CD4-positive, alpha-beta T cell treated with Interferon alpha-2 for 1 hour (primary cell): ENCODE data around the gene HEYL.

Source experiments
- DNase-seq, 2 donors: peaks; one replicate each; pipeline ENCODE4 v3.0.0-alpha.2; 2020 to 2022

The HEYL gene

GRCh38 chr1:39639305-39640130 lies at the start of gene HEYL:
HEYL (minus strand) TSS chr1:39639643; CDS start chr1:39639625, 18 bp downstream.
- DNase-seq, result peak; percentile 38 to 66

- DNase-seq, result no peak
Observed at GRCh38 chr1:39689214-39689613, 49.8 kb upstream of the HEYL start.

GRCh38 chr1:39688706-39689105 lies 49.3 kb upstream of the HEYL start:
- DNase-seq, result no peak

- no peak for DNase-seq
Observed at GRCh38 chr1:39687243-39687642, 47.8 kb upstream of the HEYL start.

GRCh38 chr1:39685071-39685470 lies 45.6 kb upstream of the HEYL start:
- DNase-seq, result no peak

GRCh38 chr1:39684313-39684664 lies 44.8 kb upstream of the HEYL start:
- DNase-seq, result no peak

- peak; percentile 50 to 80 for DNase-seq
Observed at GRCh38 chr1:39683591-39684312, 44.3 kb upstream of the HEYL start.

GRCh38 chr1:39681999-39682398 lies 42.6 kb upstream of the HEYL start:
- DNase-seq, result no peak

- DNase-seq, result no peak
Observed at GRCh38 chr1:39681294-39681693, 41.9 kb upstream of the HEYL start.

GRCh38 chr1:39680751-39681150 lies 41.3 kb upstream of the HEYL start:
- DNase-seq, result no peak

GRCh38 chr1:39679821-39680220 lies 40.4 kb upstream of the HEYL start:
- DNase-seq, result no peak

GRCh38 chr1:39678889-39679288 lies 39.4 kb upstream of the HEYL start:
- DNase-seq, result no peak

- DNase-seq, result no peak
Observed at GRCh38 chr1:39677645-39678044, 38.2 kb upstream of the HEYL start.

GRCh38 chr1:39676948-39677548 lies 37.6 kb upstream of the HEYL start:
- DNase-seq, result no peak

GRCh38 chr1:39675220-39675619 lies 35.8 kb upstream of the HEYL start:
- no peak for DNase-seq

- no peak for DNase-seq
Observed at GRCh38 chr1:39673215-39673614, 33.8 kb upstream of the HEYL start.

GRCh38 chr1:39672551-39672947 lies 33.1 kb upstream of the HEYL start:
- DNase-seq, result peak; percentile 8 to 50

- DNase-seq, result peak in 1 of 2 donors; percentile 5
Observed at GRCh38 chr1:39671793-39672550, 32.5 kb upstream of the HEYL start, which contains the start of gene NT5C1A. NT5C1A (minus strand) TSS chr1:39672107; CDS start chr1:39672038, 69 bp downstream.

GRCh38 chr1:39671433-39671792 lies 32.0 kb upstream of the HEYL start:
- DNase-seq, result no peak

GRCh38 chr1:39670689-39671088 lies 31.2 kb upstream of the HEYL start:
- no peak for DNase-seq

- DNase-seq, result no peak
Observed at GRCh38 chr1:39668894-39669293, 29.5 kb upstream of the HEYL start.

GRCh38 chr1:39668111-39668510 lies 28.7 kb upstream of the HEYL start:
- no peak for DNase-seq

- DNase-seq, result no peak
Observed at GRCh38 chr1:39666772-39667171, 27.3 kb upstream of the HEYL start.
